ENCODE results near the gene CBLB.

Gene CBLB

DNA sequence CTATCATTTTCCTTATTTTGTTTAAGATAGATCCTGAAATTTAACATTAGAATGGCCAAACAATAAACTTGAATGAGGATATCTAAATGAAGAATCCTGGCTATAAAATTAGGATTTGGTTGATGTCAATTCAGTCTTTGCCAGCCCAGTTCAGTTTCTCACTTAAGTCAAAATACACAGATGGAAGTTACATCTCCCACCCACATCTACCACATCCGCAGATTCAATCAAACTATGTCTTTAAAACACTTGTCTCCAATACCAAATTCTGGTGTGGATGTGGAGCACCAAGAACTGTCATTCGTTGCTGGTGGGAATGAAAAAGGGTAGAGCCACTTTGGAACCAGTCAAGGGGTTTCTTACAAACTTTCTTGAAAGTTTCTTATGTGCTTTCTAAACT lies 18.2 kb downstream of the CBLB start:
- Histone ChIP-seq H3K4me1 (ENCODE audit: insufficient read depth, low read length) (no peaks in the 10 kb centered on the region), H3K27me3 (ENCODE audit: insufficient read depth, low read length) (no peaks in the 10 kb centered on the region), H3K36me3 (ENCODE audit: insufficient read depth, low read length) (peaks cover 38% of the 10 kb centered on the region), H3K4me3 (ENCODE audit: low read length) (no peak overlapping the region), H3K9me3 (ENCODE audit: low read length) (peaks cover 2% of the 10 kb centered on the region), H2AFZ (ENCODE audit: low read depth, low read length) (no peak overlapping the region)

DNA sequence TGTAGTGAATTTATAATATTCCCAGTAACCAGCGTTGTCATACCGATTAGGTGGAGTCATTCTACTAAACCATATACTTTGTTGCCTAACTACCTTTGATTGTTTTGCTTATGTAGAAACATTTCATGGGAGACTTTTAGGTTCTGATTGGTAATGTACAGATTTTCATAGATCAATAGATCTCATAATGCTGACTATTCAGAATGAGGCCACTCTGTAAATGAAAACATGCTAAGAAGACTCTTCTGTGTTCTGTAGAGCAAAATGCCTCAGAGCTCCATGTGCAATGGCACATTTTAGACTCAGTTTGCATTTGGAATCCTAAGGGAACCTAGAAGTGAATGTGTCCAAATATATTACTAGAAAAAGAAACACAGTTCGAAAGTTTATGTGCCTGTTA lies 20.0 kb downstream of the CBLB start:
- no peaks in the 10 kb centered on the region for H3K27me3 ChIP-seq (ENCODE audit: insufficient read depth, low read length)
- peaks cover 34% of the 10 kb centered on the region for H3K36me3 ChIP-seq (ENCODE audit: insufficient read depth, low read length)
- H2AFZ ChIP-seq (ENCODE audit: low read depth, low read length): no peak overlapping the region
- no peak overlapping the region for H3K4me3 ChIP-seq (ENCODE audit: low read length)
- peaks cover 2% of the 10 kb centered on the region for H3K4me1 ChIP-seq (ENCODE audit: insufficient read depth, low read length)
- H3K9me3 ChIP-seq (ENCODE audit: low read length): peaks cover 2% of the 10 kb centered on the region

GRCh38 chr3:105847865-105848264 lies 20.9 kb downstream of the CBLB start:
- H2AFZ ChIP-seq (ENCODE audit: low read depth, low read length): no peak overlapping the region
- H3K27me3 ChIP-seq (ENCODE audit: insufficient read depth, low read length): no peaks in the 10 kb centered on the region
- no peak overlapping the region for H3K4me3 ChIP-seq (ENCODE audit: low read length)
- H3K4me1 ChIP-seq (ENCODE audit: insufficient read depth, low read length): peaks cover 2% of the 10 kb centered on the region
- peaks cover 2% of the 10 kb centered on the region for H3K9me3 ChIP-seq (ENCODE audit: low read length)
- H3K36me3 ChIP-seq (ENCODE audit: insufficient read depth, low read length): peaks cover 28% of the 10 kb centered on the region

GRCh38 chr3:105847452-105847851 lies 21.4 kb downstream of the CBLB start:
- H3K36me3 ChIP-seq (ENCODE audit: insufficient read depth, low read length): peaks cover 29% of the 10 kb centered on the region
- H3K9me3 ChIP-seq (ENCODE audit: low read length): peaks cover 2% of the 10 kb centered on the region
- peaks cover 2% of the 10 kb centered on the region for H3K4me1 ChIP-seq (ENCODE audit: insufficient read depth, low read length)
- no peak overlapping the region for H2AFZ ChIP-seq (ENCODE audit: low read depth, low read length)
- H3K27me3 ChIP-seq (ENCODE audit: insufficient read depth, low read length): no peaks in the 10 kb centered on the region
- no peak overlapping the region for H3K4me3 ChIP-seq (ENCODE audit: low read length)

DNA sequence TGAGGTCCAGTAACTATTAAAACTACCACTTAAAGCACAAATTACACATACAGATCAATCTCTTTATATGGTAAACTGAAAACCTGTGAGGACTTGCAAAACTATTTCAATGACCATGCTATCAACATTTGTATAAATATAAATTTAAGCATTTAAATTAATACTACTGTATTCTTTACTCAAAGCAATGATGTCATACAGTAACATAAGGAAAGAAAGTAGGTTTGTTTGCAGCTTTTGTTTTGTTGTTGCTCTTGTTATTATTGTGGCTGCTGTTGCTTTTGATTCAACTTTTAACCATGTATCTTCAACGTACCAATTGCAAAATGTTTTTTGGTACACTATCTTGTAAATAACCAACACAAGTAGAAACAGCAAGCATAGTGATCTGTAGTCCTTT lies 22.0 kb downstream of the CBLB start:
- Histone ChIP-seq H2AFZ (ENCODE audit: low read depth, low read length) (no peak overlapping the region), H3K4me1 (ENCODE audit: insufficient read depth, low read length) (peaks cover 2% of the 10 kb centered on the region), H3K4me3 (ENCODE audit: low read length) (no peak overlapping the region), H3K36me3 (ENCODE audit: insufficient read depth, low read length) (peaks cover 29% of the 10 kb centered on the region), H3K27me3 (ENCODE audit: insufficient read depth, low read length) (no peaks in the 10 kb centered on the region), H3K9me3 (ENCODE audit: low read length) (peaks cover 2% of the 10 kb centered on the region)

DNA sequence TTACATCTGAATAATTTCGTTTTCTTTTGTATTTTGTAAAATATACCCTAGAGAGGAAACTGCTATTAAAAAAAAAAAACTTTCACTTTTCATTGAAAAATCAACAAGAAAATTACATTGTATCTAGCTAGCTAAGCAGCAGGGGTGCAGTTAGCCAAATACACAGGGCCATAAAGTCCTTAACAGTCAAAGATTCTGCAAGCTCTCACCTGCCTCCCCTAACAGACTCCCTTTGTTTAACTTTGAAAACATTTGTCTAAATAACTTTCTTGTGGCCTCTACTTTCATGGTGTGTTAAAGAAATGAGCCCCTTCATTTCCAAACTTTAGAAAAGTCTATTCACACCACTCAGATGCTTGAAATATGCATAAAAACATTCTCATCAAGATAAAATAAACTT lies 23.3 kb downstream of the CBLB start:
- no peaks in the 10 kb centered on the region for H3K9me3 ChIP-seq (ENCODE audit: low read length)
- H3K4me3 ChIP-seq (ENCODE audit: low read length): no peak overlapping the region
- peaks cover 2% of the 10 kb centered on the region for H3K4me1 ChIP-seq (ENCODE audit: insufficient read depth, low read length)
- H2AFZ ChIP-seq (ENCODE audit: low read depth, low read length): no peak overlapping the region
- H3K27me3 ChIP-seq (ENCODE audit: insufficient read depth, low read length): no peaks in the 10 kb centered on the region
- peaks cover 15% of the 10 kb centered on the region for H3K36me3 ChIP-seq (ENCODE audit: insufficient read depth, low read length)

DNA sequence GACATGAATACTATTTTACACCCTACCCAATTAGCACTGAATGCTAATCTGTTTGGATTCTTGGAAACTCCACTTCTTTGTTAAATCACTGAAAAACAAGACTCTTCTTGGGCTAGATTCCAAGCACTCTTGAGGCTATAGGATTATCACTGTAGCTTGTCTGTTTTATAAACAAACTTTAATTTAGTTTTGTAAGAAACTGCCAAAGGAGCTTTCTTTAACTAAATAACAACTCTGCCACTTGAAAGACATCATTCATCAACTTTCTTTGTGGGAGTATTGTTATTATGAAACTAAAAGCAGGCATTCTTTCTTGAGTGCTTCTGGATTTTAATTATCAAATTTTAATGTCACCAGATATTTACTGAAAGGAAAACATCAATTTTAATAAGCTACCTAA lies 24.1 kb downstream of the CBLB start:
- Histone ChIP-seq H3K4me3 (ENCODE audit: low read length) (no peak overlapping the region), H2AFZ (ENCODE audit: low read depth, low read length) (no peak overlapping the region), H3K9me3 (ENCODE audit: low read length) (no peaks in the 10 kb centered on the region), H3K4me1 (ENCODE audit: insufficient read depth, low read length) (peaks cover 2% of the 10 kb centered on the region), H3K27me3 (ENCODE audit: insufficient read depth, low read length) (no peaks in the 10 kb centered on the region), H3K36me3 (ENCODE audit: insufficient read depth, low read length) (peaks cover 14% of the 10 kb centered on the region)

DNA sequence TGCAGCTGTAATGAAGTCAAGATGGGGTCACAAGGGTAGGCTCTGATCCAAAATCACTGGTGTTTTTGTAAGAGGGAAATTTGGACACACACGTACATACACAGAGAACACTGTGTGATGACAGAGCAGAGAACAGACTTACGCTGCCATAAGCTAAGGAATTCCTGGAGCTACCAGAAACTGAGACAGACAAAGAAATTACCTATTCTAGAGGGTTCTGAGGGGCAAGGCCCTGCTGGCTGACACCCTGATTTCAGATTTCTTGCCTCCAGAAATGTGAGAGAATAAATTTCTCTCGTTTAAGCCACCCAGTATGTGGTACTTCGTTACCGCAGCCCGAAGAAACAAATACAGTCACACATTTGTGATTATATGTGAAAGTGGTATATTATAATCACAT lies 24.8 kb downstream of the CBLB start:
- H2AFZ ChIP-seq (ENCODE audit: low read depth, low read length): no peak overlapping the region
- H3K36me3 ChIP-seq (ENCODE audit: insufficient read depth, low read length): peaks cover 20% of the 10 kb centered on the region
- H3K4me3 ChIP-seq (ENCODE audit: low read length): no peak overlapping the region
- no peaks in the 10 kb centered on the region for H3K9me3 ChIP-seq (ENCODE audit: low read length)
- no peaks in the 10 kb centered on the region for H3K27me3 ChIP-seq (ENCODE audit: insufficient read depth, low read length)
- peaks cover 2% of the 10 kb centered on the region for H3K4me1 ChIP-seq (ENCODE audit: insufficient read depth, low read length)

DNA sequence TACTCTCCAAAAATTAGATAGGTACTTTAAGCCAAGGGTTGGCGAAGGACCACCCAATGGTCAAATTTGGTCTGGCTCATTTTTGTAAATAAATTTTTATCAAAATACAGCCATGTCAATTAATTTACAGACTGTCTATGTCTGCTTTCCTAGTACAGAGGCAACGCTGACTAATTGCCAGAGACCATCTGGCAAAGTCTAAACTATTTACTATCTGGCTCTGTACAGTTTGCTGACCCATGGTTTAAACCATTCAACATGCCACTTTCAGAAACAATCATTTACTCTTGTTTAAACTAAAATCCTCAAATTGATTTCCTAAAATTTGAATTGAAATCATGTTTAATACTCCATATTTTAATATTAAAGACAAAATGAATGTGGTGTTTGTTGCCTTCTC lies 25.9 kb downstream of the CBLB start:
- H3K36me3 ChIP-seq (ENCODE audit: insufficient read depth, low read length): peaks cover 27% of the 10 kb centered on the region
- H3K4me3 ChIP-seq (ENCODE audit: low read length): no peak overlapping the region
- no peaks in the 10 kb centered on the region for H3K27me3 ChIP-seq (ENCODE audit: insufficient read depth, low read length)
- H3K4me1 ChIP-seq (ENCODE audit: insufficient read depth, low read length): peaks cover 2% of the 10 kb centered on the region
- H3K9me3 ChIP-seq (ENCODE audit: low read length): no peaks in the 10 kb centered on the region
- no peak overlapping the region for H2AFZ ChIP-seq (ENCODE audit: low read depth, low read length)

DNA sequence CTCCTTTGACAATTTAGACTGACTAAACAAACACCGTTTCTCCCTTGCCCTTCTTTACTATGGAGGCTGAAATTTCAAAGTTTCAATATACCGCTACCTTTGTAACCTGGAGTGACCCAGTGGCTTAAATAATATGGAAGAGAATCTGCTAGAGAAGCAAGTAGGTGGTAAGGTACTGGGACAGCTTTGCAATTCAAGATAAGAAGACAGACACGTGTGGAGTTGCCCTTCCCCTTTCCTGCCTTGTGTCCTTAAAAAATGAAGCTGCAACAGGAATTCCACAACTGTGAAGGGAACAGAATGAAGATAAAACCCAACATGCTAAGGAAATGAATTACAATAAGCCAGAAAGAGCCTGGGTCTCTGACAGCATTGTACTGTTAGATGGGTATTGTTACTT lies 26.4 kb downstream of the CBLB start:
- H3K4me3 ChIP-seq (ENCODE audit: low read length): no peak overlapping the region
- H2AFZ ChIP-seq (ENCODE audit: low read depth, low read length): no peak overlapping the region
- H3K4me1 ChIP-seq (ENCODE audit: insufficient read depth, low read length): peaks cover 5% of the 10 kb centered on the region
- no peaks in the 10 kb centered on the region for H3K9me3 ChIP-seq (ENCODE audit: low read length)
- H3K36me3 ChIP-seq (ENCODE audit: insufficient read depth, low read length): peaks cover 27% of the 10 kb centered on the region
- H3K27me3 ChIP-seq (ENCODE audit: insufficient read depth, low read length): no peaks in the 10 kb centered on the region

GRCh38 chr3:105837947-105838346 lies 30.9 kb downstream of the CBLB start:
- H3K4me1 ChIP-seq (ENCODE audit: insufficient read depth, low read length): peaks cover 3% of the 10 kb centered on the region
- H3K27me3 ChIP-seq (ENCODE audit: insufficient read depth, low read length): no peaks in the 10 kb centered on the region
- peaks cover 26% of the 10 kb centered on the region for H3K36me3 ChIP-seq (ENCODE audit: insufficient read depth, low read length)
- no peak overlapping the region for H2AFZ ChIP-seq (ENCODE audit: low read depth, low read length)
- no peaks in the 10 kb centered on the region for H3K9me3 ChIP-seq (ENCODE audit: low read length)
- no peak overlapping the region for H3K4me3 ChIP-seq (ENCODE audit: low read length)

- Histone ChIP-seq H3K9me3 (ENCODE audit: low read length) (no peaks in the 10 kb centered on the region), H3K36me3 (ENCODE audit: insufficient read depth, low read length) (peaks cover 24% of the 10 kb centered on the region), H3K4me3 (ENCODE audit: low read length) (no peak overlapping the region)
Measured at GRCh38 chr3:105837143-105837740, 31.6 kb downstream of the CBLB start.

GRCh38 chr3:105836533-105836932 lies 32.3 kb downstream of the CBLB start:
- no peak overlapping the region for H2AFZ ChIP-seq (ENCODE audit: low read depth, low read length)
- H3K36me3 ChIP-seq (ENCODE audit: insufficient read depth, low read length): peaks cover 21% of the 10 kb centered on the region
- no peaks in the 10 kb centered on the region for H3K9me3 ChIP-seq (ENCODE audit: low read length)
- no peak overlapping the region for H3K4me3 ChIP-seq (ENCODE audit: low read length)
- H3K27me3 ChIP-seq (ENCODE audit: insufficient read depth, low read length): no peaks in the 10 kb centered on the region
- H3K4me1 ChIP-seq (ENCODE audit: insufficient read depth, low read length): peaks cover 3% of the 10 kb centered on the region

More at GRCh38 chr3:105837143-105837740, 31.6 kb downstream of the CBLB start:
- Histone ChIP-seq H2AFZ (ENCODE audit: low read depth, low read length) (no peak overlapping the region), H3K27me3 (ENCODE audit: insufficient read depth, low read length) (no peaks in the 10 kb centered on the region), H3K4me1 (ENCODE audit: insufficient read depth, low read length) (peaks cover 3% of the 10 kb centered on the region)

DNA sequence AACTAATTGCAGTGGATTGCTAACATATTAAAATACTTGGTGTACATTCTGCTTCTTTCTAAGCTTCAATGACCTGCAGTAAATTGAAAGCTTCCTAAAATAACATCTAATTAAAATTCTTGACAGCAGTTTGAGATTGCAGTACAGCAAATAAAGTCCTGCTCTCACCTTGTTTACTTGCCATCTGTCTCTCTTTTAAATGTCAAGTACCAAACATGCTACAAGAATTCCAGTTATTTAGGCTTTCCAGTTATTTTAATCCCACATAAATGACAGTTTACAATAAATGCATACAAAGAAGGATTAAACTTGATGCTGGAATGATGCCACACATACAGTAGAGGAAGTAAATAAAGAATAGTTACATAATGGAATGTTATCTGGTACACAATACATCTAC lies 33.2 kb downstream of the CBLB start:
- Histone ChIP-seq H3K27me3 (ENCODE audit: insufficient read depth, low read length) (no peaks in the 10 kb centered on the region), H3K36me3 (ENCODE audit: insufficient read depth, low read length) (peaks cover 24% of the 10 kb centered on the region), H3K4me1 (ENCODE audit: insufficient read depth, low read length) (peaks cover 3% of the 10 kb centered on the region), H3K9me3 (ENCODE audit: low read length) (no peaks in the 10 kb centered on the region), H2AFZ (ENCODE audit: low read depth, low read length) (no peak overlapping the region), H3K4me3 (ENCODE audit: low read length) (no peak overlapping the region)

Data from neuron (in vitro differentiated cells).